PC-9 (cell line): Measurements from ENCODE around the gene CIT.

ENCODE experiments used
- CTCF ChIP-seq: fragments of 200-600 bp; sonication (generic); conservative IDR thresholded peaks from 2 replicates; pipeline ENCODE4 v1.6.1; 2017; ENCODE audit warnings: mixed run types, antibody characterized with exemption, mild to moderate bottlenecking, moderate library complexity
- EZH2 ChIP-seq: fragments of 200-600 bp; sonication (generic); IDR thresholded peaks from 2 replicates; pipeline ENCODE4 v1.8.0; 2017; ENCODE audit warnings: antibody characterized with exemption, low read depth

GRCh38 chr12:119819322-119819721, 57.8 kb downstream of the CIT start:
- no peak for TF ChIP-seq CTCF
- TF ChIP-seq EZH2, result no peak
